ENCODE measurements around the gene PIGH.
"Not testable (repeated sequence)": the region's sequence is repeated elsewhere in the genome, so short reads cannot be mapped to it uniquely, and the experiment has no call there.

The PIGH gene

DNA sequence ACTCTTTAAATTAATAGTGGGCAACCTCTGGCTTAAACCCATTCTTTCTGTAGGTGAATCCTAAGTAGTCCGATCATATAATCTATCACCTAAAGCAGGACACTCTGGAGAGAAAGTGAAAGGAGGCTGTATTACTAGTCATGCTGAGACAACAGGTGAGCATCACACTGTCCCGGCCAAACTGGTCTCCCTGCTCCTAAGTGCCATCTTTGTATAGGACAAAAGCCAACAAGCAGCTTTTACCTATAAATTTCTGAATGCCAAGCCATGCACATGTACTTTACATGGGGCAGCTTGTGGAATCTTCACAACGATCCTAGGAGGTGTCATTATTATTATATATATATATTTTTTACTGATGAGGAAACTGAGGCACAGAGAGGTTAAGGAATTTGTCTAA, 48.9 kb downstream of the PIGH start:
- DNase-seq (ENCODE audit: low read depth): no peak

DNA sequence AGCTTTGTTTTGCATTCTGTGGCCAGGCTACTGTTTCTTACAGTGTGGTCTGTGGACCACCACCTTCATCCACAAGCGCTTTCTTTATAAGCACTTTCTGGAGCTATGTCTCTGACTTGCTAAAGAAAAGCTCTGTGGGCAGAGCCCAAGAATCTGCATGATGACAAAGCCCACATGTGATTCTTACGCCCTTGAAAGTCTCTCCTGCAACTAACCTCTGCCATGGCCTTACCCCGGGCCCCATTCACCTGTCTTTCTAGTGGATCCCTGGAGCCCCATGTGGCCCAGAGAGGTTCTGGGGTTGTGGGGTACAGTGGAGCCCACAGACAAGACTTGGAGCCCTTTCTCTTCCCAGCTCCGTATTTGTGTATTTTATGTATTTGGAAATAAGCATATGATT, 50.3 kb downstream of the PIGH start:
- DNase-seq (ENCODE audit: low read depth): no peak

DNA sequence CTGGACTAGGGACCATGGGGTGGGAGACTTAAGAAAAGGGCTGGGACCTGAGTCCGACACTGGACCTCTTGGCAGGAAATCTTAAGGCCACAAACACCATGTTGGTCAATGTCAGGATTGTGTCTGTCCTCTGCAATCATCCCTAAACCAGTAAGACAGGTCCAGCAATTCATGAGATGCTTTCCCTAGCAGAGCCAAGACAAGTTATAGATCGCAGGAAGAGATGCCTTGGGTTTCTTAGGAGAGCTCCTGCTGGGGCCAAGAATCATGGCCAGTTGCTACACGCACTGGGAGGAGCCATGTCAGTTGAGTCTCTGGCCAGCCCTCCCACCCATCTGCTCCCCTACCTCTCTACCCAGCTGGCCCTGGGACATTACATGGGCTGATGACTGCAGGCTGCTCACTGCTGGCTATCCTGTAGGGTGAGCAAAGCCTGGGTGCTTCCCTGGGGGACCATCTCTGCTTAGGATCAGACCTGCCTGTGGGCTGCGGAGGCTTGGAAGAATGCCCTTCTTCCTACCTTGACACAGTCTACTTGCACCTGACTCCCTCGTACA, 52.8 kb downstream of the PIGH start:
- DNase-seq (ENCODE audit: low read depth): no peak

DNA sequence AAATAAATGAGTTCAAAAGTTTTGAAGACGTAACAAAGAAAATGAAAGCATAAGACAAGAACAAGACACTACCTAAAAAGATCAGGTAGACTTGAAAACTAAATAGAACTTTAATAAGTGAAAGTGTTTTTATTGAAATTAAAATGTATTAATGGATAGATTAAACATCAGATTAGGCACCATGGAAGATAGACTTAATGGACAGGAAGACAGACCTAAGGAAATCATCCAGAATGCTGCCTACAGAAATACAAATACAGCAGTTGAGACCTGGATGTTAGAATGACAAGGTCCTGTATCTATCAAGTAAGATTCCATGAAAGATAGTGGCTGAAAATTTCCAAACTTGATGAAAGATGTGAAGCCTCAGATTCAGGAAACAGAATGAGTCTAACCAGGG, 55.5 kb downstream of the PIGH start:
- no peak for DNase-seq (ENCODE audit: low read depth)

DNA sequence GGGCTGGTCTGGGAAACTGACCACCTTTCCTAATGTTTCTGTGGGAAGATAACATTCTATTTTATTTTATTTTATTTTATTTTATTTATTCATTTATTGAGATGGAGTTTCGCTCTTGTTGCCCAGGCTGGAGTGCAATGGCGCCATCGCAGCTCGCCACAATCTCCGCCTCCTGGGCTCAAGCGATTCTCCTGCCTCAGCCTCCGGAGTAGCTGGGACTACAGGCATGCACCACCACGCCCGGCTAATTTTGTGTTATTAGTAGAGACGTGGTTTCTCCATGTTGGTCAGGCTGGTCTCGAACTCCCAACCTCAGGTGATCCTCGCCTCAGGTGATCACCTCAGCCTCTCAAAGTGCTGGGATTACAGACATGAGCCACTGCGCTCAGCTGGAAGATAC, 57.4 kb downstream of the PIGH start:
- DNase-seq (ENCODE audit: low read depth): not testable (repeated sequence)

DNA sequence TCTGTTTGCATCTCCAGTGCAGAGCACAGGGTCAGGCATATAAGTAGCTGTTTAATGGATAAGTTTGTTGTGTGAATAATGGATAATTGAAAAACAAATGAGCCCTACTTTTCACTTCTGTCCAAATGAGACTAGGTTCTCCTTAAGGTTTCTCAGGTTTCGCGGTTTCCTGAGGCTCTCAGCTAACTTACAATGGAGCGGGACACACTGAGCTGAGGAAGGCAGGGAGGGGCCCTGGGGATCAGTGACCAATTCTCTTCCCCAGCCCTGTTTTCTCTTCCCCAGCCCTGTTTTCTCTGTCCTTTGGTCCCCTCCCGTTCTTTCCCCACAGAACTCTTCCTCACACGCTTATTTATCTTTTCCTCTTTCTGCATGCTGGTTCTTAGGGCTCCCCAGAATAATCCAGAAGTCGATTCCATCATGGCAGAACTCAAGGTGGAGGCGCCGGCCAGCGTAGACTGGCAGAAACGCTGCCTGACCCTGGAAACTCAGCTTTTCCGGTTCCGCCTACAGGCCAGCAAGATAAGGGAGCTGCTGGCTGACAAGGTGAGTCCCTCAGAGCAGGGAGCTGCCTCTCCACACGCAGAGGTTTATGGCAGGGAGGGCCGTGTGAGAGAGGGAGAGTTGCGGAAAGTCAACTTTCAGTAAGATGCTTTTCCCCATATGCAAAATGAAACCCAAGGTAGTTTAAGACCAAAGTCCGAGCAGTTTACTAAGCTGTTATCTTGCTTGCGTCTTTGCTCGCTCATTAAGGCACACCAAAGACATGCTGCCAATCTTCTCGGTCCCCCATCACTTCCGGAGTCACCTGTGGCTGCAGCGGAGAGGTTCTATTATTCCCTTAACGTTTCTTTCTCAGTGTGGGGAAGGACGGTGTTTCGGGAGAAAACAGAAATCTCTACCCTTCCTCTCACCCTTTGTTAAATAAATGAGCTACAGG, 58.4 kb downstream of the PIGH start:
- no peak for DNase-seq (ENCODE audit: low read depth)
